ENCODE results near the gene RBM23. TPM values are rescaled to one million over a fixed set of nuclear protein-coding genes. Genes with fewer than 3 reads are reported as not detected.
A peak's percentile ranks its signal among the peaks of the same experiment; 100 is the strongest.

The RBM23 gene
- total and polyA plus RNA-seq, 3 donors from 2014 or later: 73.7 to 115 (median 93.3) TPM

DNA sequence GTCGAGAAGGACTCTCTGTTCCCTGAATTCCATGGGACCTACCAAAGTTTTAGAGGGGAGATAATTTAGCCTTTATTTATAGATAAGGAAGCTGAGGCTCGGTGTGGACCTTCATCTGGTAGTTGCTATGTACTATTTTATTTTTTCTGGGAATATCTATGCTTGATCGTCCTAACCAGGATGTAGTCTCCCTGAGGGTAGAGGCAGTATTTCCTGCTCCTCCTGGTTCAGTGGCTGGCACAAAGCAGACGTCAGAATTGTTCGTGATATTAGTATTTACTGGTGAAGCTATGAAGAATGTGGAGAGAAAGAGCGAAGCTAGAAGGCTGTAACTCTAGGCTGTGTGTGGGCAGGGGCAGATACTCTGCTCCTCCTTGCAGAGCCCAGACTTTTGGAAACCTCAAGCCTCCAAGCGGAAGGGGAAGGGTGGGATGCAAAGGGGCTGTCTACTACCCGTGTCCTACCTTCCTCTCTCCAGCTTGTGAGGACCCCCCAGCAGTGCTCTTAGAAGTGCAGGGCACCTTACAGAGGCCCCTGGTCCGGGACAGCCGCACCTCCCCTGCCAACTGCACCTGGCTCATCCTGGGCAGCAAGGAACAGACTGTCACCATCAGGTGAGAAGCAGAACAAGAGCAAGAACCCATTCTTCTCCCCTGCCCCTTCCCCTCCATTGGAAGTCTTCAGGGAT is 46.0 kb downstream of the RBM23 start:
- TF ChIP-seq, protein P1, sequence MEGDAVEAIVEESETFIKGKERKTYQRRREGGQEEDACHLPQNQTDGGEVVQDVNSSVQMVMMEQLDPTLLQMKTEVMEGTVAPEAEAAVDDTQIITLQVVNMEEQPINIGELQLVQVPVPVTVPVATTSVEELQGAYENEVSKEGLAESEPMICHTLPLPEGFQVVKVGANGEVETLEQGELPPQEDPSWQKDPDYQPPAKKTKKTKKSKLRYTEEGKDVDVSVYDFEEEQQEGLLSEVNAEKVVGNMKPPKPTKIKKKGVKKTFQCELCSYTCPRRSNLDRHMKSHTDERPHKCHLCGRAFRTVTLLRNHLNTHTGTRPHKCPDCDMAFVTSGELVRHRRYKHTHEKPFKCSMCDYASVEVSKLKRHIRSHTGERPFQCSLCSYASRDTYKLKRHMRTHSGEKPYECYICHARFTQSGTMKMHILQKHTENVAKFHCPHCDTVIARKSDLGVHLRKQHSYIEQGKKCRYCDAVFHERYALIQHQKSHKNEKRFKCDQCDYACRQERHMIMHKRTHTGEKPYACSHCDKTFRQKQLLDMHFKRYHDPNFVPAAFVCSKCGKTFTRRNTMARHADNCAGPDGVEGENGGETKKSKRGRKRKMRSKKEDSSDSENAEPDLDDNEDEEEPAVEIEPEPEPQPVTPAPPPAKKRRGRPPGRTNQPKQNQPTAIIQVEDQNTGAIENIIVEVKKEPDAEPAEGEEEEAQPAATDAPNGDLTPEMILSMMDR (IDR thresholded peaks at IDR 0.05): no peak
- TF ChIP-seq POLR2A (IDR thresholded peaks at IDR 0.05): no peak
- no peak for DNase-seq
- H3K27me3 ChIP-seq: no peaks in the 10 kb centered on the region
- H3K4me1 ChIP-seq: peaks cover 6% of the 10 kb centered on the region
- no peaks in the 10 kb centered on the region for H3K9me3 ChIP-seq
- peak overlapping the region; percentile 95 to 99 for H3K27ac ChIP-seq
- 24 to 29% methylated on average over 10 of the region's 10 CpGs for WGBS, 2 donors
- no peaks in the 10 kb centered on the region for H3K36me3 ChIP-seq (ENCODE audit: low read depth, missing control alignments)
- H3K4me3 ChIP-seq: peak overlapping the region; percentile 79 to 92
- intact Hi-C loops (cut with DNase I; ENCODE audit: low total_unique reads): no loop called here

DNA sequence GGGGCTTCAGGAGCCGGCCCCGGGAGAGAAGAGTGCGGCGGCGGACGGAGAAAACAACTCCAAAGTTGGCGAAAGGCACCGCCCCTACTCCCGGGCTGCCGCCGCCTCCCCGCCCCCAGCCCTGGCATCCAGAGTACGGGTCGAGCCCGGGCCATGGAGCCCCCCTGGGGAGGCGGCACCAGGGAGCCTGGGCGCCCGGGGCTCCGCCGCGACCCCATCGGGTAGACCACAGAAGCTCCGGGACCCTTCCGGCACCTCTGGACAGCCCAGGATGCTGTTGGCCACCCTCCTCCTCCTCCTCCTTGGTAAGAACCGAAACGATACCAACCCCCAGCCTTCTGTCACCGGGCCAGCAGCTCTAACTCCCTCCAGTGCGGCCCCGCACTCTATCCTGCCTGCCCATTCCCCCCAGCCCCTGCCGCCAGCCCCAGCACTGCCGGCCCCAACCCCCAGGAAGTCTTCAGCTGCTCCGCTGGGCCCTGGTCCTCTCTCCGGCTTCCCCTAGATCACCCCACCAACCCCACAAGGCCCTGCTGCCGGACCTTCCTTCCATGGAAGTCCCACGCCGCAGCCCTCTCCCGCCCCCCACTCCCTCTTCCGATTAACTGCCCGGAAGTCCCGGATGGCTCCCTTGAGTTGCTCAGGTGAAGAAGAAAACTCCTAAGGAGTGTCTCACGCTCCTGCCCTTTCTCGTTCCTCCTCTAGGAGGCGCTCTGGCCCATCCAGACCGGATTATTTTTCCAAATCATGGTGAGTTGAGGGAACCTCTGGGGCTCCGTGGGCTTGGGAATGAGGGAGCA is 46.7 kb downstream of the RBM23 start:
- WGBS, 2 donors: 0% methylated on average over 21 to 44 of the region's 45 CpGs
- DNase-seq: peak; percentile 93
- intact Hi-C loops (cut with DNase I; ENCODE audit: low total_unique reads): no loop called here
- Histone ChIP-seq H3K4me3 (peak overlapping the region; percentile 79 to 92), H3K27me3 (no peaks in the 10 kb centered on the region), H3K4me1 (peaks cover 6% of the 10 kb centered on the region), H3K27ac (peak overlapping the region; percentile 95 to 99), H3K36me3 (ENCODE audit: low read depth, missing control alignments) (no peaks in the 10 kb centered on the region), H3K9me3 (no peaks in the 10 kb centered on the region)
- TF ChIP-seq POLR2A (IDR thresholded peaks at IDR 0.05): no peak
- TF ChIP-seq, protein P1 (IDR thresholded peaks at IDR 0.05): peak; percentile 87 to 96 (median 94)

DNA sequence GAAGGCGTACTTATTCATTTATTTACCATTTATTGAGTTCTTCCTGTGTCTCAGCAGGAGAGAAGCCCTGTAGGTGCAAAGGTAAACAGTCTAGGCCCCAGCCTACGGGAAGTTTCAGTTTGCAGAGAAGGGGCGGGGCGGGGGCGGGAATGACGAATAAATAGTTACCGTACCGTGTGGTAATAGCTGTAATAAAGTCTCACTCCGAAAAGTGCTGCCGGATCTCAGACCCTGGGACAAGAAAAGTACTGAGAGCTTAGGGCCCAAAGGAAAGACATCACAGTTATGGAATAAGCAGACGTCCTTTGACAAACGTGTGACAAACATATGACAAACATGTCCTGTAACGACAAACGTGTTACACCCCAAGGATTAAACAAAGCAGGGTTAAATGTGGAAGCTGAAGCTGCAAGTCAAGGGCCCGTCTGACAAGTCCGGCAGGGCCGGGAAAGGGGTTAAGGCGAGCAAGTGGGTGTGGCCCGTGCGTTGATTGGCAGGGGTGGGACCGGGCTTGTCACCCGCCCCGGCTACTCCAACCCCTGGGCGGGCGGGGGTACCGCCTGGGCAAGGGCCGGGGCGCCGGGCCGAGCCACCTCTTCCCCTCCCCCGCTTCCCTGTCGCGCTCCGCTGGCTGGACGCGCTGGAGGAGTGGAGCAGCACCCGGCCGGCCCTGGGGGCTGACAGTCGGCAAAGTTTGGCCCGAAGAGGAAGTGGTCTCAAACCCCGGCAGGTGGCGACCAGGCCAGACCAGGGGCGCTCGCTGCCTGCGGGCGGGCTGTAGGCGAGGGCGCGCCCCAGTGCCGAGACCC is 47.5 kb downstream of the RBM23 start, which contains the start of gene LRP10:
Gene LRP10, plus strand, starts transcription at position 517 of the 809 bp plus-strand sequence. CDS start 564 bp downstream, outside the sequence.
- H3K27ac ChIP-seq: peak within 1 kb of the TSS; percentile 95 to 99

DNA sequence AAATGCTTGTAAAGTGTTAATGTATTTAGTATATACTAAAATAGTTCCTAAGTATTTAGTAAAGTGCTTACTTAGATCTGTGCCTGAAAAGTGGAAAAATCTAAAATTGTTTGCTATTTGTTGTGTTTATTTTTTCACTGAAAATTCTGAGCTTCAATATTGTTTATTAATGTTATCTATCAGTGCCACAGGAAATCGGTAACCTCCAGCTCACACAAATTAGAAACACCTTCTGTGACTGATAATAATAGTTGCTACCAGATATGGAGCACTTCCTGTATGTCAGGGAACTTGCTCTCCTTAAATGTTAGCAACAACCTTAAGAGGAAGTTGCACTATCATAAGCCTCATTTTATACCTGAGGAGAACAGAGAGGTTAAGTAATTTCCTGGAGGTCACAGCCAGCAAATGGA is 48.1 kb downstream of the RBM23 start:
- H3K27me3 ChIP-seq: no peaks in the 10 kb centered on the region
- no peak for TF ChIP-seq POLR2A (IDR thresholded peaks at IDR 0.05)
- TF ChIP-seq, protein P1 (IDR thresholded peaks at IDR 0.05): no peak
- peaks cover 6% of the 10 kb centered on the region for H3K4me1 ChIP-seq
- no peaks in the 10 kb centered on the region for H3K9me3 ChIP-seq
- peak overlapping the region; percentile 79 to 92 for H3K4me3 ChIP-seq
- WGBS, 2 donors: 0 to 6% methylated on average over 1 of the region's 1 CpG
- peak overlapping the region; percentile 95 to 99 for H3K27ac ChIP-seq
- intact Hi-C loops (cut with DNase I; ENCODE audit: low total_unique reads): no loop called here
- DNase-seq: no peak
- no peaks in the 10 kb centered on the region for H3K36me3 ChIP-seq (ENCODE audit: low read depth, missing control alignments)

More for the DNA sequence above, 47.5 kb downstream of the RBM23 start, which contains the start of gene LRP10:
- intact Hi-C loops (cut with DNase I; ENCODE audit: low total_unique reads): no loop called here
- Histone ChIP-seq H3K4me3 (peak within 1 kb of the TSS; percentile 79 to 92), H3K9me3 (no peaks in the 10 kb centered on the region), H3K36me3 (ENCODE audit: low read depth, missing control alignments) (no peaks in the 10 kb centered on the region), H3K4me1 (peaks cover 6% of the 10 kb centered on the region), H3K27me3 (no peaks in the 10 kb centered on the region)
- 0 to 1% methylated on average over 18 to 46 of the region's 50 CpGs for WGBS, 2 donors
- DNase-seq: peak; percentile 96
- TF ChIP-seq, protein P1 (IDR thresholded peaks at IDR 0.05): peak in 1 of 3 experiments; percentile 1
- peak; percentile 63 for TF ChIP-seq POLR2A (IDR thresholded peaks at IDR 0.05)

Data from testis (tissue), 3 donors.